Naive thymus-derived CD4-positive, alpha-beta T cell (primary cell): ENCODE data around the gene MTCH1. TPM values are rescaled to one million over a fixed set of nuclear protein-coding genes. Genes with fewer than 3 reads are reported as not detected.
"Not testable (repeated sequence)": the region's sequence is repeated elsewhere in the genome, so short reads cannot be mapped to it uniquely, and the experiment has no call there.

Source experiments
- ATAC-seq: fragments of 150-1000 bp; cut with Tn5 transposase; 2 replicates; pipeline ENCODE4 v1.10.0; 2021; ENCODE audit warnings: mild to moderate bottlenecking, moderate library complexity
- CTCF ChIA-PET: fragments of 350-600 bp; sonication (Branson Sonifier 250); formaldehyde crosslinking; loops from one replicate; lab custom pipeline; 2021; ENCODE audit warnings: antibody characterized with exemption; lab: Charles Lee
- POLR2A ChIA-PET: fragments of 350-600 bp; sonication (Branson Sonifier 250); formaldehyde crosslinking; loops from one replicate; lab custom pipeline; 2021; ENCODE audit warnings: antibody characterized with exemption, inconsistent platforms; lab: Charles Lee
- DNase-seq, 9 donors: peaks; one replicate each; pipeline versions ENCODE4 v3.0.0 to v3.0.0-alpha.2; 2020 to 2022; ENCODE audit warnings: mixed read lengths in 1 of 9
- H3K27ac ChIP-seq: one replicate; pipeline ENCODE4 v1.7.0; 2013; ENCODE audit warnings: mild to moderate bottlenecking, low read depth, low read length, moderate library complexity
- H3K27me3 ChIP-seq, 2 donors: one replicate each; pipeline ENCODE4 v1.7.0; 2013; ENCODE audit warnings: low read length in 2 of 2, mild to moderate bottlenecking in 2 of 2, moderate library complexity in 2 of 2; ENCODE audit not compliant: control insufficient read depth in 2 of 2, insufficient read depth in 2 of 2
- H3K36me3 ChIP-seq, 3 experiments: 1 replicate in 2 of 3; 2 replicates in 1 of 3; pipeline ENCODE4 v1.7.0; 2013; ENCODE audit warnings: low read length in 3 of 3, mild to moderate bottlenecking in 3 of 3, moderate library complexity in 1 of 3; ENCODE audit not compliant: insufficient read depth in 3 of 3, control insufficient read depth in 2 of 3
- H3K4me1 ChIP-seq, 2 donors: one replicate each; pipeline ENCODE4 v1.7.0; 2013; ENCODE audit warnings: low read length in 2 of 2, mild to moderate bottlenecking in 2 of 2, moderate library complexity in 1 of 2; ENCODE audit not compliant: control insufficient read depth in 2 of 2, insufficient read depth in 2 of 2
- H3K4me3 ChIP-seq: 2 replicates; pipeline ENCODE4 v1.7.0; 2013; ENCODE audit warnings: mild to moderate bottlenecking, low read length
- H3K9me3 ChIP-seq, 3 experiments: 1 replicate in 2 of 3; 2 replicates in 1 of 3; pipeline ENCODE4 v1.7.0; 2013; ENCODE audit warnings: low read length in 3 of 3; ENCODE audit not compliant: control insufficient read depth in 2 of 3
- H3K27ac Mint-ChIP-seq, 9 donors: one replicate each; pipeline ENCODE4 v1.8.0; 2020 to 2022; ENCODE audit warnings: mixed read lengths in 9 of 9, mild to moderate bottlenecking in 8 of 9, moderate library complexity in 5 of 9, inconsistent platforms in 2 of 9
- H3K27me3 Mint-ChIP-seq, 5 donors: one replicate each; pipeline ENCODE4 v1.8.0; 2021 to 2022; ENCODE audit warnings: mixed read lengths in 5 of 5, mild to moderate bottlenecking in 1 of 5
- H3K36me3 Mint-ChIP-seq, 5 donors: one replicate each; pipeline ENCODE4 v1.8.0; 2020 to 2022; ENCODE audit warnings: mixed read lengths in 5 of 5, mild to moderate bottlenecking in 3 of 5, inconsistent platforms in 1 of 5
- H3K4me1 Mint-ChIP-seq, 7 donors: one replicate each; pipeline ENCODE4 v1.8.0; 2020 to 2022; ENCODE audit warnings: mixed read lengths in 7 of 7, mild to moderate bottlenecking in 3 of 7, inconsistent platforms in 1 of 7
- H3K4me3 Mint-ChIP-seq, 10 donors: one replicate each; pipeline ENCODE4 v1.8.0; 2020 to 2022; ENCODE audit warnings: mild to moderate bottlenecking in 10 of 10, mixed read lengths in 10 of 10, moderate library complexity in 6 of 10, inconsistent platforms in 2 of 10
- H3K9me3 Mint-ChIP-seq, 11 donors: one replicate each; pipeline ENCODE4 v1.8.0; 2020 to 2022; ENCODE audit warnings: mixed read lengths in 11 of 11, mild to moderate bottlenecking in 4 of 11, inconsistent platforms in 1 of 11, moderate library complexity in 1 of 11
- intact Hi-C, 2 donors: fragments of 100-400 bp; cut with micrococcal nuclease; formaldehyde crosslinking; loops; one replicate each; pipeline ENCODE4 v1.15.1; 2023
- polyA plus RNA-seq, 2 donors: library from polyadenylated mRNA; unstranded; fragments of 300-500 nt; fragmentation: Illumina TruSeq; gene quantifications; one replicate each; pipeline ENCODE4 v1.2.3, GENCODE V29; 2021
- total RNA-seq, 6 experiments: library from RNA in 5 of 6; stranded (reverse) in 5 of 6; gene quantifications; 1 replicate in 5 of 6; 2 replicates in 1 of 6; pipeline ENCODE4 v1.2.3 and lab custom pipeline; 2021 to 2026

MTCH1 gene
- total and polyA plus RNA-seq, 7 experiments from 2014 or later: 75.2 to 198 (median 130) TPM

- H3K27me3 ChIP-seq: no peaks in the 10 kb centered on the region
- intact Hi-C loops: loop anchor here in 1 of 2 donors (5.0 kb wide), 1 partner anchor 42 kb away; no protein-coding TSS in a partner anchor
- Mint-ChIP-seq H3K27ac (peak within 1 kb of the TSS; percentile 16 to 91 (median 61)), H3K4me1 (peaks cover 32 to 56% (median 43%) of the 10 kb centered on the region in 7 donors), H3K36me3 (no peaks in the 10 kb centered on the region), H3K4me3 (peak within 1 kb of the TSS; percentile 43 to 90 (median 80)), H3K9me3 (no peaks in the 10 kb centered on the region), H3K27me3 (peaks cover 0 to 10% (median 4%) of the 10 kb centered on the region in 5 donors)
- ChIA-PET CTCF (no interaction called here), POLR2A (interaction anchor here (0.8 to 1.7 kb wide), 2 partner anchors 31 to 69 kb away, joined by 4 to 6 read pairs; partner anchors contain the start of genes C6orf89 and MTCH1)
- H3K4me3 ChIP-seq: peak within 1 kb of the TSS; percentile 12
- peaks cover 23 to 35% of the 10 kb centered on the region in 2 donors for H3K4me1 ChIP-seq
- H3K9me3 ChIP-seq: no peaks in the 10 kb centered on the region
- ATAC-seq (peak; percentile 76), DNase-seq (no peak)
- H3K27ac ChIP-seq: peak within 1 kb of the TSS; percentile 55
- H3K36me3 ChIP-seq: no peaks in the 10 kb centered on the region
These were observed 31.6 kb downstream of the MTCH1 start, which contains the start of gene PI16 for GRCh38 chr6:36954262-36954931. Gene PI16, plus strand, starts transcription at chr6:36954738. Its CDS starts 23 bp downstream, at chr6:36954761.

GRCh38 chr6:36953931-36954261, 32.1 kb downstream of the MTCH1 start:
- H3K9me3 ChIP-seq: no peaks in the 10 kb centered on the region
- intact Hi-C loops: loop anchor here in 1 of 2 donors (5.0 kb wide), 1 partner anchor 42 kb away; no protein-coding TSS in a partner anchor
- peak overlapping the region; percentile 55 for H3K27ac ChIP-seq
- peak overlapping the region in 6 of 9 donors; percentile 15 to 91 (median 82) for H3K27ac Mint-ChIP-seq
- CTCF ChIA-PET: no interaction called here
- peak overlapping the region; percentile 13 to 90 (median 80) for H3K4me3 Mint-ChIP-seq
- H3K4me1 Mint-ChIP-seq: peaks cover 32 to 61% (median 48%) of the 10 kb centered on the region in 7 donors
- H3K4me1 ChIP-seq: peaks cover 23 to 35% of the 10 kb centered on the region in 2 donors
- POLR2A ChIA-PET: no interaction called here
- H3K4me3 ChIP-seq: peak overlapping the region; percentile 12
- DNase-seq (no peak), ATAC-seq (no peak)
- peaks cover 0 to 10% (median 4%) of the 10 kb centered on the region in 5 donors for H3K27me3 Mint-ChIP-seq
- no peaks in the 10 kb centered on the region for H3K36me3 Mint-ChIP-seq
- no peaks in the 10 kb centered on the region for H3K36me3 ChIP-seq
- no peaks in the 10 kb centered on the region for H3K9me3 Mint-ChIP-seq
- H3K27me3 ChIP-seq: no peaks in the 10 kb centered on the region

GRCh38 chr6:36949636-36950035, 36.4 kb downstream of the MTCH1 start:
- H3K4me1 ChIP-seq: peaks cover 19 to 30% of the 10 kb centered on the region in 2 donors
- CTCF ChIA-PET: no interaction called here
- H3K27me3 ChIP-seq: no peaks in the 10 kb centered on the region
- no peaks in the 10 kb centered on the region for H3K9me3 ChIP-seq
- Mint-ChIP-seq H3K4me1 (peaks cover 20 to 52% (median 39%) of the 10 kb centered on the region in 7 donors), H3K27ac (peak overlapping the region in 6 of 9 donors; percentile 0 to 53 (median 46)), H3K4me3 (peak overlapping the region in 2 of 10 donors; percentile 27 to 62), H3K9me3 (no peaks in the 10 kb centered on the region), H3K27me3 (peaks cover 0 to 16% (median 4%) of the 10 kb centered on the region in 5 donors), H3K36me3 (no peaks in the 10 kb centered on the region)
- intact Hi-C loops: loop anchor here in 1 of 2 donors (5.0 kb wide), 1 partner anchor 37 kb away; no protein-coding TSS in a partner anchor
- ATAC-seq: no peak
- POLR2A ChIA-PET: no interaction called here
- H3K36me3 ChIP-seq: no peaks in the 10 kb centered on the region
- DNase-seq: no peak
- H3K4me3 ChIP-seq: no peak overlapping the region
- H3K27ac ChIP-seq: no peak overlapping the region

GRCh38 chr6:36949076-36949475, 36.9 kb downstream of the MTCH1 start:
- H3K27ac ChIP-seq: not testable (repeated sequence)
- peak overlapping the region in 3 of 10 donors; percentile 3 to 62 (median 40) for H3K4me3 Mint-ChIP-seq

GRCh38 chr6:36947570-36948351, 38.2 kb downstream of the MTCH1 start:
- Histone ChIP-seq H3K4me1 (peaks cover 9 to 17% of the 10 kb centered on the region in 2 donors), H3K27ac (peak overlapping the region; percentile 23), H3K36me3 (no peaks in the 10 kb centered on the region), H3K4me3 (no peak overlapping the region), H3K9me3 (no peaks in the 10 kb centered on the region), H3K27me3 (no peaks in the 10 kb centered on the region)
- H3K9me3 Mint-ChIP-seq: no peaks in the 10 kb centered on the region
- peak in 6 of 9 donors; percentile 8 to 53 (median 35) for DNase-seq
- H3K27me3 Mint-ChIP-seq: peaks cover 0 to 26% (median 0%) of the 10 kb centered on the region in 5 donors
- peak overlapping the region in 8 of 10 donors; percentile 31 to 74 (median 62) for H3K4me3 Mint-ChIP-seq
- ChIA-PET POLR2A (interaction anchor here (0.9 kb wide), 1 partner anchor 12 kb away, joined by 4 read pairs; no protein-coding TSS in a partner anchor), CTCF (no interaction called here)
- intact Hi-C loops: no loop called here
- ATAC-seq: peak; percentile 83
- H3K36me3 Mint-ChIP-seq: no peaks in the 10 kb centered on the region
- peak overlapping the region in 5 of 9 donors; percentile 7 to 85 (median 57) for H3K27ac Mint-ChIP-seq
- peaks cover 5 to 44% (median 26%) of the 10 kb centered on the region in 7 donors for H3K4me1 Mint-ChIP-seq

More at GRCh38 chr6:36949076-36949475, 36.9 kb downstream of the MTCH1 start:
- H3K9me3 Mint-ChIP-seq, H3K36me3 Mint-ChIP-seq, intact Hi-C loops, H3K4me3 ChIP-seq, POLR2A ChIA-PET, CTCF ChIA-PET, DNase-seq, ATAC-seq, H3K36me3 ChIP-seq, H3K9me3 ChIP-seq, H3K27me3 ChIP-seq: not testable (repeated sequence)
- H3K27me3 Mint-ChIP-seq: peaks cover 0 to 20% (median 4%) of the 10 kb centered on the region in 5 donors
- H3K27ac Mint-ChIP-seq: peak overlapping the region in 5 of 9 donors; percentile 0 to 53 (median 47)
- peaks cover 14 to 46% (median 34%) of the 10 kb centered on the region in 7 donors for H3K4me1 Mint-ChIP-seq
- H3K4me1 ChIP-seq: peaks cover 13 to 25% of the 10 kb centered on the region in 2 donors

- Histone ChIP-seq H3K36me3 (no peaks in the 10 kb centered on the region), H3K27me3 (no peaks in the 10 kb centered on the region), H3K27ac (no peak overlapping the region), H3K4me3 (no peak overlapping the region), H3K4me1 (peaks cover 9 to 17% of the 10 kb centered on the region in 2 donors), H3K9me3 (no peaks in the 10 kb centered on the region)
- H3K4me1 Mint-ChIP-seq: peaks cover 5 to 44% (median 26%) of the 10 kb centered on the region in 7 donors
- DNase-seq (peak in 1 of 9 donors; percentile 15), ATAC-seq (no peak)
- H3K27ac Mint-ChIP-seq: peak overlapping the region in 4 of 9 donors; percentile 49 to 69 (median 64)
- intact Hi-C loops: no loop called here
- ChIA-PET CTCF (no interaction called here), POLR2A (interaction anchor here (0.9 kb wide), 1 partner anchor 9 kb away, joined by 3 read pairs; no protein-coding TSS in a partner anchor)
- H3K9me3 Mint-ChIP-seq: no peaks in the 10 kb centered on the region
- no peaks in the 10 kb centered on the region for H3K36me3 Mint-ChIP-seq
- peak overlapping the region in 2 of 10 donors; percentile 6 to 69 for H3K4me3 Mint-ChIP-seq
- H3K27me3 Mint-ChIP-seq: peaks cover 0 to 30% (median 0%) of the 10 kb centered on the region in 5 donors
These were observed 39.5 kb downstream of the MTCH1 start for GRCh38 chr6:36946526-36946925.
